NCI-H524 (cell line): Measurements from ENCODE around the gene C19orf53.

Experiments
- DNase-seq, 2 experiments: peaks; one replicate each; lab custom pipeline; 2025; lab: John Stamatoyannopoulos, UW

Gene C19orf53

GRCh38 chr19:13796301-13797057, 22.2 kb downstream of the C19orf53 start:
- no peak for DNase-seq

GRCh38 chr19:13797058-13797440, 22.8 kb downstream of the C19orf53 start:
- DNase-seq, result no peak

- no peak for DNase-seq
Measured at GRCh38 chr19:13797870-13798269, 23.6 kb downstream of the C19orf53 start.

- no peak for DNase-seq
Measured at GRCh38 chr19:13799669-13800068, 25.4 kb downstream of the C19orf53 start.

- no peak for DNase-seq
Measured at GRCh38 chr19:13803038-13803437, 28.8 kb downstream of the C19orf53 start.

GRCh38 chr19:13804830-13805683, 30.8 kb downstream of the C19orf53 start:
- DNase-seq, result no peak

- DNase-seq, result no peak
Measured at GRCh38 chr19:13806728-13807127, 32.5 kb downstream of the C19orf53 start.

- DNase-seq, result no peak
Measured at GRCh38 chr19:13807421-13808021, 33.3 kb downstream of the C19orf53 start.

- no peak for DNase-seq
Measured at GRCh38 chr19:13808856-13809255, 34.6 kb downstream of the C19orf53 start.

- DNase-seq, result no peak
Measured at GRCh38 chr19:13812544-13812943, 38.3 kb downstream of the C19orf53 start.

GRCh38 chr19:13813147-13813546, 38.9 kb downstream of the C19orf53 start:
- no peak for DNase-seq

- DNase-seq, result no peak
Measured at GRCh38 chr19:13814550-13814949, 40.3 kb downstream of the C19orf53 start.

- no peak for DNase-seq
Measured at GRCh38 chr19:13817018-13817614, 42.9 kb downstream of the C19orf53 start.

GRCh38 chr19:13817615-13818371, 43.5 kb downstream of the C19orf53 start:
- DNase-seq, result no peak

GRCh38 chr19:13819238-13819637, 45.0 kb downstream of the C19orf53 start:
- no peak for DNase-seq

- DNase-seq, result no peak
Measured at GRCh38 chr19:13821292-13821691, 47.0 kb downstream of the C19orf53 start.

GRCh38 chr19:13823256-13823655, 49.0 kb downstream of the C19orf53 start:
- DNase-seq, result no peak

GRCh38 chr19:13823901-13824300, 49.6 kb downstream of the C19orf53 start:
- no peak for DNase-seq

- DNase-seq, result no peak
Measured at GRCh38 chr19:13824703-13825102, 50.4 kb downstream of the C19orf53 start.

GRCh38 chr19:13825489-13826441, 51.5 kb downstream of the C19orf53 start:
- DNase-seq, result peak in 1 of 2 experiments; percentile 21
